ENCODE results near the gene ANGPTL8. TPM values are rescaled to one million over a fixed set of nuclear protein-coding genes. Genes with fewer than 3 reads are reported as not detected.

Gene ANGPTL8
- total RNA-seq, 1 donor from 2014 or later, result not detected

GRCh38 chr19:11214387-11214786 is 25.0 kb upstream of the ANGPTL8 start:
- no peak for DNase-seq (ENCODE audit: low spot score in 2 of 2)
- Histone ChIP-seq H3K27ac (no peak overlapping the region), H3K4me3 (no peak overlapping the region), H3K27me3 (no peaks in the 10 kb centered on the region), H3K36me3 (peaks cover 21 to 39% of the 10 kb centered on the region in 2 donors), H3K4me1 (no peaks in the 10 kb centered on the region), H3K9me3 (no peaks in the 10 kb centered on the region)
- intact Hi-C loops (cut with DNase I), result no loop called here
- TF ChIP-seq, protein P1, sequence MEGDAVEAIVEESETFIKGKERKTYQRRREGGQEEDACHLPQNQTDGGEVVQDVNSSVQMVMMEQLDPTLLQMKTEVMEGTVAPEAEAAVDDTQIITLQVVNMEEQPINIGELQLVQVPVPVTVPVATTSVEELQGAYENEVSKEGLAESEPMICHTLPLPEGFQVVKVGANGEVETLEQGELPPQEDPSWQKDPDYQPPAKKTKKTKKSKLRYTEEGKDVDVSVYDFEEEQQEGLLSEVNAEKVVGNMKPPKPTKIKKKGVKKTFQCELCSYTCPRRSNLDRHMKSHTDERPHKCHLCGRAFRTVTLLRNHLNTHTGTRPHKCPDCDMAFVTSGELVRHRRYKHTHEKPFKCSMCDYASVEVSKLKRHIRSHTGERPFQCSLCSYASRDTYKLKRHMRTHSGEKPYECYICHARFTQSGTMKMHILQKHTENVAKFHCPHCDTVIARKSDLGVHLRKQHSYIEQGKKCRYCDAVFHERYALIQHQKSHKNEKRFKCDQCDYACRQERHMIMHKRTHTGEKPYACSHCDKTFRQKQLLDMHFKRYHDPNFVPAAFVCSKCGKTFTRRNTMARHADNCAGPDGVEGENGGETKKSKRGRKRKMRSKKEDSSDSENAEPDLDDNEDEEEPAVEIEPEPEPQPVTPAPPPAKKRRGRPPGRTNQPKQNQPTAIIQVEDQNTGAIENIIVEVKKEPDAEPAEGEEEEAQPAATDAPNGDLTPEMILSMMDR (IDR thresholded peaks at IDR 0.05), result no peak

DNA sequence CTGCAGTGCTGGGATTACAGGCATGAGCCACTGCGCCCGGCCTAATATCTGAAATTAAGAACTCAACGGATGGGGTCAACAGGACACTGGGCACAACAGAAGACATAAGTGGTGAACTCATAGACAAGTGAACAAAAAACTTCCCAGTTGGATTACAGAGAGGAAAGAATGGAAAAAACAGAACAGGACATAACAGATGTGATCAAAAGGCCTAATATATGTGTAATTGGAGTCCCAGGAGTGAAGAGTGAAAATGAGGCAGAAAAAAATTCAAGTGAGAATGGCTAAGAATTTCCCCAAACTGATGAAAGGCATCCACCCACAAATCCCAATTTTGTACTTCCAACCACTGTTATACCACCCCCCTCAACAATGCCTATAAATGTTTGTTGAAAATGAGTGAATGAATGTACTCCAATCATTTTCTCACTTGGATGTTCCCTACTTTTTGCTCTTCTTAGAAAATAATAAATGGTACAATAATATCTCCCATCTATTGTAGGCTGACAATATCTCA is 18.3 kb upstream of the ANGPTL8 start:
- H3K4me1 ChIP-seq, result no peaks in the 10 kb centered on the region
- no peak for DNase-seq (ENCODE audit: low spot score in 2 of 2)
- no peak overlapping the region for H3K4me3 ChIP-seq
- intact Hi-C loops (cut with DNase I), result no loop called here
- H3K9me3 ChIP-seq, result peaks cover 10 to 11% of the 10 kb centered on the region in 2 donors
- H3K27ac ChIP-seq, result no peak overlapping the region
- no peaks in the 10 kb centered on the region for H3K27me3 ChIP-seq
- H3K36me3 ChIP-seq, result peaks cover 33 to 51% of the 10 kb centered on the region in 2 donors
- TF ChIP-seq, protein P1 (IDR thresholded peaks at IDR 0.05), result no peak

DNA sequence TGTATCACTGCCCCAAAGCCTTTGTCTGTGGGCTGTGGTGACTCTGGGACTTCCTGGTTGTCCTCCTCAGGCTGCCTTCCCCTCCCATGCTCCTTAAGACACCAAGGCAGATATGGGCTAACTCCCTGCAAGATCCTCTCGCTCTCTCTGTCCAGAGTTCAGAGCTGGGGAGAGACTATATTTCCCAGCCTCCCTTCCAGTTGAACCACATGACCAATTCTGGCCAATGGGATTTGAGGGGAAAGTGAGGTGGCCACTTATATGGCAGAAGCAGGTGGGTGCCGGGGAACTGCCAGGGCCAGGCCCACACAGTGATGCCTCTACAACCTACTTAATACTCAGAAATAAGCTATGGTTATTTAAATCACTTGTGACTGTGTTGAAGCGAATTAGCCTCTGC is 16.2 kb upstream of the ANGPTL8 start:
- H3K9me3 ChIP-seq, result peaks cover 10 to 11% of the 10 kb centered on the region in 2 donors
- DNase-seq (ENCODE audit: low spot score in 2 of 2), result no peak
- no peaks in the 10 kb centered on the region for H3K27me3 ChIP-seq
- intact Hi-C loops (cut with DNase I), result no loop called here
- H3K27ac ChIP-seq, result no peak overlapping the region
- TF ChIP-seq, protein P1 (IDR thresholded peaks at IDR 0.05), result no peak
- no peak overlapping the region for H3K4me3 ChIP-seq
- peaks cover 34 to 44% of the 10 kb centered on the region in 2 donors for H3K36me3 ChIP-seq
- no peaks in the 10 kb centered on the region for H3K4me1 ChIP-seq

DNA sequence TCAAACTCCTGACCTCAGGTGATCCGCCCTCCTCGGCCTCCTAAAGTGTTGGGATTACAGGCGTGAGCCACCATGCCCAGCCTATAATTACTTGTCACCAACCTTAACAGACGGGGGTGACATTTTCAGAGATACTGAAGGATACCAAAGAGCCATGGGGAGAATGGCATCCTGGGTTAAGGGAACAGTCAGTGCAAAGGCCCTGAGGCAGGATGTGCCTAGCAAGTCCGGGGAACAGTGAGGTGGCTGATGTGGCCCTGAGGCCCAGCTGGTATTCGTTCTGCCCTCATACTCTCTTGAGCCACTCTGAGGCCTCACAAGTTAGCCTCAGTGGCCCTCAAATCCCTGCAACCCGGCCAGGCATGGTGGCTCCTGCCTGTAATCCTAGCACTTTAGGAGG is 15.0 kb upstream of the ANGPTL8 start:
- peaks cover 34 to 44% of the 10 kb centered on the region in 2 donors for H3K36me3 ChIP-seq
- intact Hi-C loops (cut with DNase I), result no loop called here
- TF ChIP-seq, protein P1 (IDR thresholded peaks at IDR 0.05), result no peak
- no peaks in the 10 kb centered on the region for H3K27me3 ChIP-seq
- H3K9me3 ChIP-seq, result peaks cover 10 to 11% of the 10 kb centered on the region in 2 donors
- no peak overlapping the region for H3K27ac ChIP-seq
- H3K4me1 ChIP-seq, result no peaks in the 10 kb centered on the region
- no peak for DNase-seq (ENCODE audit: low spot score in 2 of 2)
- no peak overlapping the region for H3K4me3 ChIP-seq

DNA sequence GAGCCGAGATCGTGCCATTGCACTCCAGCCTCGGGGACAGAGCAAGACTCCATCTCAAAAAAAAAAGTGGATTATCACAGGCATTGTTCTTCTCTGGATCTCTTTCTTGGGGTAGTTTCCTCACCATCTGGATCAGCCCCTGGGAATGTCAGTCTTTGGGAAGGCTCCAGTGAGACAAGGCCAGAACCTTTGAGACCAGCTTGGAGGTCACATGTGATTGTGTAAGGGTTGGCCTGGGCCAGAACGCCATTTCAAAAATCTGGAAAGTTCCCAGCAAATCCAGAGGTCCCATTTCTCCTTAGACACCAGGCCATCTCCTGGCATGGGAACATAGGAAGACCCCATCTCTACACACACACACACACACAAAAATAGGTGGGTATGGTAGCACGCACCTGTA is 14.2 kb upstream of the ANGPTL8 start:
- Histone ChIP-seq H3K9me3 (peaks cover 10 to 11% of the 10 kb centered on the region in 2 donors), H3K27me3 (no peaks in the 10 kb centered on the region), H3K4me3 (no peak overlapping the region), H3K4me1 (no peaks in the 10 kb centered on the region), H3K27ac (no peak overlapping the region), H3K36me3 (peaks cover 34 to 44% of the 10 kb centered on the region in 2 donors)
- no peak for DNase-seq (ENCODE audit: low spot score in 2 of 2)
- TF ChIP-seq, protein P1 (IDR thresholded peaks at IDR 0.05), result no peak
- intact Hi-C loops (cut with DNase I), result no loop called here

GRCh38 chr19:11225815-11226214 is 13.6 kb upstream of the ANGPTL8 start:
- TF ChIP-seq, protein P1 (IDR thresholded peaks at IDR 0.05), result no peak
- Histone ChIP-seq H3K9me3 (peaks cover 10 to 11% of the 10 kb centered on the region in 2 donors), H3K4me3 (no peak overlapping the region), H3K36me3 (peaks cover 33 to 43% of the 10 kb centered on the region in 2 donors), H3K27me3 (no peaks in the 10 kb centered on the region), H3K27ac (no peak overlapping the region), H3K4me1 (no peaks in the 10 kb centered on the region)
- intact Hi-C loops (cut with DNase I), result no loop called here
- no peak for DNase-seq (ENCODE audit: low spot score in 2 of 2)

Measured in ascending aorta (tissue), 2 donors.